SH-SY5Y (cell line): ENCODE results near the gene GPR157.

Source experiments
- GATA2 ChIP-seq: IDR thresholded peaks from 2 replicates; pipeline ENCODE4 v1.6.1; 2011; ENCODE audit warnings: mild to moderate bottlenecking, low read depth, low read length
- GATA3 ChIP-seq: IDR thresholded peaks from 2 replicates; pipeline ENCODE4 v1.6.1; 2011; ENCODE audit warnings: low read depth, mild to moderate bottlenecking, low read length, moderate library complexity

The GPR157 gene

DNA sequence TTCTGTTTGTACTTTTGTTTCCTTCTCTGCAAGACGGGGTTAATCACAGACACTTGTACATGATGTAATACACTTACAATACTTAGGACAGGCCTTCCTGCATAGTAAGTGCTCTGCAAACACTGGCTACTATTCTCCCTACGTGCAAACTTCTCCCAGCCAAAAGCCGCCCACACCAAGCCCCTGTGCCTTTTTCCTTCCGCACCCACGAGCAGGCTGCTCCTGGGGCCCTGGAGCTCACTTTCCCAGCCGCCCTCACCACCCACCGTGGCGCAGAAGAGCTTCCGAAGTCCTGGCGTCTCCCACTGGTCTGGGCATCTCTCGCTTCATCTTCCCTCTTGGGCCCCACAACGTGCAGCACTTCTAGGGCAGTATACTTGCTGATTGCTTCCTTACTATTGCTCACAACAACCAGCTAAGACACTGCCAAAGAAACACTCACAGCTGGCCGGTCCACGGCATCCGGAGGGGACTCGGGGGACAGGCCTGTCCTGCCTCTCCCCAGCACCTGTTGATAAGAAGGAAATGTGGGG is 22.5 kb upstream of the GPR157 start:
- TF ChIP-seq GATA3: no peak
- TF ChIP-seq GATA2: no peak

DNA sequence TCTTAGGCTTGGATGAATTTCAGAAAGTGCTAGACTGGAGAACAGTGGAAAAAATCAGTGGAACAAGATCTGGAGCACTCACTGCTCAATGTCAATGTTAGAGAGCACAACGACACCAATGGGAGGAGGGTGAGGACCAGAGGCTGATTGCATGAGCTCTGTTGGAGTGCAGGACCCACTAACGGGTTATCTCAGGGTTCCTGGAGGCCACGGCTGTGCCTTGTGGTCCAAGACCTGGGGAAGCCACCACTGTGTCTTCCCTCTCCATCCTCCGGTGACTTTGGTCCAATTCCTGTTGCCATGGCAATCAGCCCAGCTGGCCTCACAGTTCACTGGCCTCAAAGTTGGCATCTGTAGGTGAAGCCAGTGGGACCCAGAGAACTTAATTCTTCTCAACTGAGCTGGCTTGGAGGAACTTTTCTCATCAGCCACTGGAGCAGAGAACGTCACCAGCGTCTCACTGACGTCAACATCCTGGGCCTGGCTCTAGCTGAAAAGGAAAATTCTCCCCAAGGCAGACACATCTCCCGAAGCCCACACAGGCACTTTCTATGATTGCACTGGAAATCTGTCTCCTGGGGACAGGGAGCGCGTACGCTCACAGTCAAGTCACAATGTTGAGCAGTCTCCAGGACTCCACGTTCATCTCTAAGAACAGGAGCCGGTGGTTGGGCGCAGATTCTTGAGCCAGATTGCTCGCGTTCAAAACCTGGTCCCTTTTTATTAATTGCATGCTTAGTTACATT is 21.9 kb upstream of the GPR157 start:
- TF ChIP-seq GATA3 (no peak), GATA2 (no peak)

DNA sequence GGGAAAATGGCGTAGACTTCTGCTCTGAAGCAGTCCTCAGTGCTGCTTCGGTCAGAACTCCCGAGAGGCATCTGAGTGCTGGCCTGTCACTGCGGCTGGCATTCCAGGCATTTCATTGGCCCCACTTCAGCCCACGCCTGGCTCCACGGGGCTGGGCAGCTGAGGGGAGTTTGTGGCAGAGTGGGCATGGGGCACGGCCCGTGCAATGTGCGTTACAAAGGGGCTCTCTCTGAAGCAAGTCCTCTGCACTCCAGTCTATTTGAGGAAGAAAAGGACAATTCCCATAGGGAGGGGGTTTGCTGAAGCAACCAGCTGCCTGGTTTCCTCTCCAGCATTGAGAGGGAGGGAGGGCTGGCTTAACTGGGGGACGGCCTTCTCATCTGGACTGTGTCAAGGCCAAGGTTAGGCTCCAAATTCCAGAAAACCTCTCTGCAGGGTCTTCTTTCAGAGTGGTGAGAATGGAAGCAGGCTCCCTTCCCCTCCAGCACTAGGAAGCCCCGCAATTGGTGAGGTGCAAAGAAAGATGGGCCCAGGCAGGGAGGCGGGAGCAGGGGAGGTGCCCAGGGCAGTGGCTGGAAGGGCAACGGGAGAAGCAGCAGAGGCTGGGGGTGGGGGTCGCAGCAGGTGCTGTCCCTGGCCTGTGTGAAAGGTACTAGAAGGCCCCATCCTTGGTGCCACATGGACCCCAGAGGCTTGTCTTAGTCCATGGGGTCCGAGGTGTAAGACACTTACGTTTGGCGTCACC is 21.1 kb upstream of the GPR157 start:
- no peak for TF ChIP-seq GATA2
- no peak for TF ChIP-seq GATA3

DNA sequence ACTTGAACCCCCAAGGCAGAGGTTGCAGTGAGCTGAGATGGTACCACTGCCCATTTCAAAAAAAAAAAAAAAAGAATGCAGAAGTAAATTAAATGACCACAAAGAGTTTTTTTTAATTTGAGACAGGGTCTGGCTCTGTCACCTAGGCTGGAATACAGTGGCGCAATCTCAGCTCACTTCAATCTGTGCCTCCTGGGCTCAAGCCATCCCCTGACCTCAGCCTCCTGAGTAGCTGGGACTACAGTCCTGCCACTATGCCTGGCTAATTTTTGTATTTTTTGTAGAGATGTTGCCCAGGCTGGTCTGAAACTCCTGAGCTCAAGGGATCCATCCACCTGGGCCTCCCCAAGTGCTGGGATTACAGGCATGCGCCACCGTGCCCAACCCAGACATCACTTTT is 20.2 kb upstream of the GPR157 start:
- TF ChIP-seq GATA2: no peak
- TF ChIP-seq GATA3: no peak

DNA sequence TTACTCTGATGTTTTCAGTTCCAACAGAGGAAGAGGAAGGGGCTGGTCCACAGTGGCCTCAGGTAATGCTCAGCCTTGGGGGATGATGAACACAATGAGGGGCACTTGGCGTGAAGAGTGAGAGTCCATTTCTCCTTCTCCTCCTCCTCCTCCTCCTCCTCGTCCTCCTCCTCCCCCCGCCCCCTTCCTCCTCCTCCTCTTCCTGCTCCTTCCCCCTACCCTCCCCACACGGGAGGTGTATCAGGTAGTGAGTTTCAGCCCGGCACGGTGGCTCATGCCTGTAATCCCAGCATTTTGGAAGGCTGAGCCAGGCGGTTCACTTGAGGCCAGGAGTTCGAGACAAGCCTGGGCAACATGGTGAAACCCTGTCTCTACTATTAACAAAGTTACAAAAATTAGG is 17.3 kb upstream of the GPR157 start:
- no peak for TF ChIP-seq GATA3
- TF ChIP-seq GATA2: no peak

DNA sequence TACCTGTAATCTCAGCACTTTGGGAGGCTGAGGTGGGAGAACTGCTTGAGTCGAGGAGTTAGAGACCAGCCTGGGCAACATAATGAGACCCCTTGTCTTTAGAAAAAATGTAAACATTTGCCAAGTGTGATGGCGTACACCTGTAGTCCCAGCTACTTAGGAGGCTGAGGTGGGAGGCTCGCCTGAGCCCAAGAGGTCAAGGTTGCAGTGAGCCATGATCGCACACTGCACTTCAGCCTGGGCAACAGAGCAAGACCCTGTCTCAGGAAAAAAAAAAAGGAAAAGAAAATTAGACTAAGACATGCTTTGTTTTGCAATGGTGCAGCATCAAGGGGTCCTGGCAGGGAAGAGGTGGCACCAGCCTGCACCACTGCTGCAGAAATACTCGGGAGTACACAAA is 16.8 kb upstream of the GPR157 start:
- no peak for TF ChIP-seq GATA3
- no peak for TF ChIP-seq GATA2

DNA sequence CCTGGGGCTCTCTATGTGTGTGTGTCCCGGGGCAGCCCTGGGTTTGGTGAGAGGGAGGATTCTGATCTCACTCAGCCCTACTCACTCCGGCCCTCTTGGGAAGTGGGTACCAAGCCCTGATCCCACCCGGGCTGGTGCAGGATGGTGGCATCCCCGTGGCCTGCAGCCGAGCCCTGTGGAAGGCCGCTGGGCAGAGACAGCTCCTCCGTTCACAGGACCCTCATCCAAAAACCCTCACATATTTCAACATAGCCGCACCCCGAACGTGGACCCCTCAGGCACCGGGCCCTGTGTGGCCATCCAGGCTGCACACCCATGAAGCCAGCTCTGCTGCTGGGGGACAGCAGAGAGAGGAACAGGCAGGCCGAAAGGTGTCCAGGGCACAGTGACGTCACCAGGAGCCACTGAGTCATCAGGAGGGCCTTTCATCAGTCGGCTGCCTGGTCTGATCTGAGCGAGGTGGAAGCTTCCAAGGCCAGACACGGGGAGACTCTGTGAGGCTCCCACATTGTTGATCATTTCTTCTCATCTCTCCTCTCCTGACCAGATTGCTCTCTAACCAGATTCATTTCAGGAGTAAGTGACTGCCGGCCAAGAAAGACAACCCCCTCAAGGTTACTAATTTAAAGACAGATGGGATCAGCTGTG is 16.2 kb upstream of the GPR157 start:
- no peak for TF ChIP-seq GATA2
- TF ChIP-seq GATA3: no peak

DNA sequence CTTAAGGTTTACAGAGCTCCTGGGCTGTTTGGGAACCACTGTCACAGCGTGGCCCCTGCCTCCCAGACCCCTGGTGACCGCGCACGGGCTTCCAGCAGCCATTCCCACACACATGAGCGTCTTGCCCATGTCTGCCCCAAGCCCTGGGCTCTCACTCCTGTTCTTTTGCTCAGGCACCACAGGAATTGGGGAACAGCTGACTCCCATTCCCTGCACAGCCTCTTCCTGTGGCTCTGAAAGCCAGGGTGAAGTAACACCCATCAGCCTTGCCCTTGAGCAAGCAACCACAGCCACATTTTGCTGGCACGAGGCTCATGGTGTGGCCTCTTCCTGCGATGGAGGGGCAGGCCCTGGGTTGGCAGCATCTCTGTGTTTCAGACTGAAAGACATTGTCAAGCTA is 14.3 kb upstream of the GPR157 start:
- TF ChIP-seq GATA2: no peak
- TF ChIP-seq GATA3: no peak

DNA sequence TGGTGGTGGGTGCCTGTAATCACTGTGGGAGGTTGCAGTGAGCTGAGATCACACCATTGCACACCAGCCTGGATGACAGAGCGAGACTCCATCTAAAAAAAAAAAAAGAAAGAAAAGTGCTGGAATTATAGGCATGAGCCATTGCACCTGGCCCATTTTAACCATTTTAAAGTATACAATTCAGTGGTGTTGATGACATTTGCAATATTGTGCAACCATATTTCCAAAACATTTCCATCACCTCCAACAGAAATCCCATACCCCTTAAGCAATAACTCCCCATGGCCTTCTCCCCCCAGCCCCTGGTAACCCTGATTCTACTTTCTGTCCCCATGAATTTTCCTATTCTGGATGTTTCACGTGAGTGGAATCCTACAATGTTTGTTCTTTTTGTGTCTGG is 11.0 kb upstream of the GPR157 start:
- no peak for TF ChIP-seq GATA3
- TF ChIP-seq GATA2: no peak

DNA sequence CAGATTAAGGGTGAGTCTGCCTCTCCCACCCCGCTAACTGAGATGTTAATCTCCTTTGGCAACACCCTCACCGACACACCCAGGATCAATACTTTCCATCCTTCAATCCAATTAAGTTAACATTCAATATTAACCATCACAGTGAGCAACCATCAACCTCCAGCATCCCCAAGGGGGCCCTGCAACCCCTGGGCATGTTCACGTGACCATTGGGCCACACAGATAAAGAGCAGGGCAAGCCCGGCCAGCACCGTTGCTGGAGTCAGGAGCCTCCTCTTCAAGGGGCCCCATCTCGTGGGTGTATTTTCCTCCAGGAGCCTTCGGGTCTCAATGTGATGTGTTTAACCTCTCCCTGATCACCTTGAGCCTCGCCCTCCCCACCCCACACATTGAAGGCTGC is 8.0 kb upstream of the GPR157 start:
- TF ChIP-seq GATA2 (no peak), GATA3 (no peak)

DNA sequence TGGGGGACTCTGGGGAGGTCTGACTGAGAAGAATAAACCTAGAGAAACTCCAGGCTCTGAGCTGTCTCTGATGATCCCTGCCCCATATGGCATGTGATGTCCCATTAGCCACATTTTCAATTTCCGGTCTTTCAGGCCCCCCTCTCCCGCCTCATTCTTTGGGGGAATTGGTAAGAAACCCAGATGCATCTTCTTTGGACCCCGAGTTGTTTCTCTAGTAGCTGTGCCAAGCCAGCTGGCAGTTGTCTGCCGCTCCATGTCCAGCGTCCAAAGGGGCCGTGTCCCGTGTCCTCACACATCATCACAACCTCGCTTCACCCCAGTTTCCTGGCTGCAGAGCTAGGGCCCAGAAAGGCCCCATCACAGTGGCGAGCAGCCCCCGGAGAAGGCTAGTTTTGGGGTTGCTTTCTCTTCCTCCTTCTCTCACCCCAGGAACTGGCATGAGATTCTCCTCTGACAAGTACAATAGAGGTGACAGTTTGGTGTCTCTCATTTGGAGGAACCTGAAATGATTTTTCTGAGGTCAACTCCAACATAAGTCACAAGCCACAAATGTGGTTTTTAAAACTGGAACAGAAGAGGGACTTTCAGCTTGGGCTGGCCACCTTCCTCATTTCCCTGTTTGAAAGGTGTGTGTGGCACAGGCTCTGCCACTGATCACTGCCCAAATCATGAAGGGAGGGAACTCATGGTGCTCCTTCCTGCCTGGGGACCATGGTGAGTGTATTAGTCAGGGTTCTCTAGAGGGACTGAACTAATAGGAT is 6.4 kb upstream of the GPR157 start:
- TF ChIP-seq GATA2 (no peak), GATA3 (no peak)

DNA sequence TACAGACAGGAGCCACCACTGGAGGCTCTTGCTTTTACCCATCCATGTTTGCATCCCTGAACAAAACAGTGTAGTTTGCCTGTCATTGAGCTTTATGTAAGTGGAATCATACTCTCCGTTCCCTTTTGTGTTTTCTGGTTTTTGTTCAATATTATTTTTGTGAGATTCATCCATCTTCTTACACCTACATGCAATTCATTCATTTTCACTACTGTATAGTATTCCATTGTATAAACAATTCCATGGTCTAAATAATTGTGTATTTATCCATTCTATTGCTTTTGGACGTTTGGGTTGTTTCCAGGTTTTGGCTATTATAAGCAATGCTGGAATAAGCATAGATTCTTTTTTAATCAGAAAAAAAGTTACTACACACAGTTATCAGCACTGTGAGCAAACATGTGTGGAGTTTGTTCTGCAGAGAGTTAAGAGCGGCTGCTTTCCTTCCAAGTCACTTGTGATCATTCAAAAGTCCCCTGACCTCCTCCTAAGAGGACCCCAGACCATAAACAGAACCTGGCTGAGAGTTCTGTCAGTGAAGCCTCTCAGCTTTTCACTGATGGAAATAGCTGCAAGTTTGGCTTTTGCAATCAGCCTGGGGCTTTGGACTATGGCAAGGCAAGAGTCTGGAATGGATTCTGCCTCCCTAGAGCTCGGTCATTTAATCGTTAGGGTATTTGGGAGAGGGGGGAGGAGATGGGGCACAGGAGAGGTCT is 5.1 kb upstream of the GPR157 start:
- no peak for TF ChIP-seq GATA2
- no peak for TF ChIP-seq GATA3
